Renal cortex interstitium (tissue), 15 donors: ENCODE results near the gene TEX52. TPM values are rescaled to one million over a fixed set of nuclear protein-coding genes. Genes with fewer than 3 reads are reported as not detected.
A peak's percentile ranks its signal among the peaks of the same experiment; 100 is the strongest.

Source experiments
- DNase-seq, 11 donors: peaks; one replicate each; pipeline ENCODE4 v3.0.0-alpha.2; 2013; ENCODE audit warnings: low read depth in 9 of 11, low spot score in 4 of 11; ENCODE audit errors: extremely low read depth in 1 of 11
- long read RNA-seq, 16 experiments: transcript quantifications; one replicate each; lab custom pipeline, GENCODE V29; 2026
- polyA plus RNA-seq, 3 donors: library from polyadenylated mRNA; unstranded; fragments of 120-200 nt; gene quantifications; one replicate each; pipeline ENCODE4 v1.2.1, GENCODE V29; 2013; ENCODE audit not compliant: insufficient read length in 3 of 3

Gene TEX52
- polyA plus RNA-seq = 1 to 10 TPM in 1 of 3 donors, under 1 TPM in 2; 0.70 to 2.6 (median 0.89) TPM
- long read RNA-seq, donor 1 = 0 reads
- long read RNA-seq, donor 2 = 0 reads
- long read RNA-seq, donor 3 = 0 reads
- long read RNA-seq, donor 4 = 0 reads
- long read RNA-seq, donor 5 = 0 reads
- long read RNA-seq, donor 6 = 0 reads
- long read RNA-seq, donor 7 = 0 reads
- long read RNA-seq, donor 8 = 0 reads
- long read RNA-seq, donor 9 = 0 reads
- long read RNA-seq, donor 10 = 0 reads
- long read RNA-seq, donor 11 = 0 reads
- long read RNA-seq, donor 12 = 0 reads
- long read RNA-seq, donor 13 = 0 reads
- long read RNA-seq, donor 14 = 0 reads
- long read RNA-seq, donor 15 = 0 reads
- long read RNA-seq, donor 16 = 0 reads

GRCh38 chr12:2857021-2857431 is at the start of gene TEX52:
Gene TEX52 (minus strand): TSS chr12:2857039. CDS start chr12:2857026, 13 bp downstream.
- DNase-seq = peak in 2 of 11 donors; percentile 34 to 46

GRCh38 chr12:2904260-2904659 is 47.4 kb upstream of the TEX52 start:
- DNase-seq = no peak

- no peak for DNase-seq
Observed at GRCh38 chr12:2902272-2902880, 45.5 kb upstream of the TEX52 start.

GRCh38 chr12:2900642-2901041 is 43.8 kb upstream of the TEX52 start:
- no peak for DNase-seq

GRCh38 chr12:2897418-2897817 is 40.6 kb upstream of the TEX52 start:
- DNase-seq = no peak

GRCh38 chr12:2895511-2895910 is 38.7 kb upstream of the TEX52 start:
- no peak for DNase-seq

- DNase-seq = no peak
Observed at GRCh38 chr12:2895051-2895451, 38.2 kb upstream of the TEX52 start.

- DNase-seq = no peak
Observed at GRCh38 chr12:2893007-2893406, 36.2 kb upstream of the TEX52 start.

GRCh38 chr12:2892246-2892645 is 35.4 kb upstream of the TEX52 start:
- no peak for DNase-seq

- peak in 5 of 11 donors; percentile 41 to 73 (median 52) for DNase-seq
Observed at GRCh38 chr12:2891240-2892053, 34.6 kb upstream of the TEX52 start.

GRCh38 chr12:2890388-2891239 is 33.8 kb upstream of the TEX52 start, which contains the start of gene TULP3:
Gene TULP3 (plus strand): TSS chr12:2890891. CDS start chr12:2890948, 57 bp downstream.
- DNase-seq = peak in 10 of 11 donors; percentile 93 to 98 (median 96)

GRCh38 chr12:2890001-2890387 is 33.2 kb upstream of the TEX52 start:
- DNase-seq = no peak

- peak in 1 of 11 donors; percentile 24 for DNase-seq
Observed at GRCh38 chr12:2886768-2887450, 30.1 kb upstream of the TEX52 start.

- no peak for DNase-seq
Observed at GRCh38 chr12:2884810-2885209, 28.0 kb upstream of the TEX52 start.

- DNase-seq = no peak
Observed at GRCh38 chr12:2879853-2880252, 23.0 kb upstream of the TEX52 start.

- DNase-seq = peak in 1 of 11 donors; percentile 17
Observed at GRCh38 chr12:2877953-2878732, 21.3 kb upstream of the TEX52 start.
